ENCODE results near the gene PADI3.

The PADI3 gene

DNA sequence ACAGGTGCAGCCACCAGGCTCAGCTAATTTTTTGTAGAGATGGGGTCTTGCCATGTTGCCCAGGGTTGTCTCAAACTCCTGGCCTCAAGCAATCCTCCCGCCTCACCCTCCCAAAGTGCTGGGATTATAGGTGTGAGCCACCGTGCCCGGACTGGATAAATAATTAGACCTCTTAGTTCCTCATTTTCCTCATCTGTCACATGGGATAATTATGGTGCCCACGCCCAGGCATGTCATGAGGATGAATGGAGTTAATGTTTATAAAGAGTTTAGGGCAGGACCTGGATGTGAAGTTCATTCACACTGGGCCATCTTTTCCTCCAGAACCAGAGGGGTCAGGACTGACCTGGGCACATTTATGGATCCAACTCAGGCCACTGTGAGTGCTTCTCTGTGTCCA, 23.7 kb downstream of the PADI3 start:
- no peak for DNase-seq (ENCODE audit: low read depth in 2 of 2)

- DNase-seq (ENCODE audit: low read depth in 2 of 2), result no peak
These were observed 24.2 kb downstream of the PADI3 start for GRCh38 chr1:17273096-17273495.

GRCh38 chr1:17274186-17275170, 25.6 kb downstream of the PADI3 start:
- no peak for DNase-seq (ENCODE audit: low read depth in 2 of 2)

GRCh38 chr1:17276568-17276967, 27.7 kb downstream of the PADI3 start:
- DNase-seq (ENCODE audit: low read depth in 2 of 2), result no peak

- no peak for DNase-seq (ENCODE audit: low read depth in 2 of 2)
These were observed 28.7 kb downstream of the PADI3 start for GRCh38 chr1:17277511-17278159.

- DNase-seq (ENCODE audit: low read depth in 2 of 2), result no peak
These were observed 30.3 kb downstream of the PADI3 start for GRCh38 chr1:17278996-17279830.

DNA sequence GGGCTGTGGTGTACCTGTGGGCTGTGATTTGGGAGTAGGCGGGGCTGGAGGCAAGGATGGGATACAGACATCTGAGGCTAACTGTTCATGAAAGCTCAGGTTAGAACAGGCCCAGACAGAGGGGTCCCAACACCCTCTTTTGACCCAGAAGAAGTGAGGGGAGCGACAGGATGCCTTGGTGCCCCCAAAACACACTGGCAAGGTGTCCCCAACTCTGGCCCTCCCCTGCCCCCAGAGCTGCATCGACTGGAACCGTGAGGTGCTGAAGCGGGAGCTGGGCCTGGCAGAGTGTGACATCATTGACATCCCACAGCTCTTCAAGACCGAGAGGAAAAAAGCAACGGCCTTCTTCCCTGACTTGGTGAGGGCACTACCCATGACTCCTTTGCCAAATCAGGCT, 31.5 kb downstream of the PADI3 start:
- no peak for DNase-seq (ENCODE audit: low read depth in 2 of 2)

DNA sequence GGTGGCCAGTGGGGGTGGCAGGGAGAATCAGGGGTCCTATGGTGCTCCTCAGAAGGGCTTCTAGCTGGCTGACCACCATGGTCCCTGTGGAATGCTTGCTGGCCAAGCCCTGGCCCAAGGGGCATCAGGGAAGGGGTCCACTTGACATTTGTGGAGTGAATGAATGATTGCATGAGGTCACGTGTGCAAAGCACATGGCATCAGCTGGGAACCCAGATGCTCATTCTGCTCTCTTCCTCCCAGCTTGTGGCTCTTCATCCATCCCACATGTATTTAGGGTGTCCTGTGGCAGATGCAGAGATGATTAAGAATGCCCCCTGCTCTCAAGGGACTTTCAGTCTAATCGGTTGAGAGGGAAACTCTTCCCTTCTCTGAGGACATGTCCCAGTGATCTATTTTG, 32.0 kb downstream of the PADI3 start:
- no peak for DNase-seq (ENCODE audit: low read depth in 2 of 2)

DNA sequence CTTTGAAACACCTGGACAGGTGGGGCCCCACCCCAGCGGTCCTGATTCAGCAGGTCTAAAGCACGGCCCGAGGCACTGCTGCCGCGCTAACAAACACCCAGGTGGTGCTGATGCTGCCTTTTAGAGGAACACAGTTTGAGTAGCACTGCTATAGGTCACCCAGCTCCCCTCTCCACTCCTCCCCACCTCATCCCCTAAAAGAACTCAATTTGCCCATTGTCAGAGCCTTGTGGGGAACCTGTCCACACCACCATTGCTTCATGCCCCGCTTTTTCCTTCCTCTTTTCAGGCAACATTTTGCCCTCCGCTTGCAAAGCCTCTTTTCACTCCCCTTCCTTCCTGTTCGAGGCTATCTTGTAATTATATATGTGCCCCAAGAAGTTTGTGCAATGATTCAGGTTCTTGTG, 32.9 kb downstream of the PADI3 start:
- no peak for DNase-seq (ENCODE audit: low read depth in 2 of 2)

DNA sequence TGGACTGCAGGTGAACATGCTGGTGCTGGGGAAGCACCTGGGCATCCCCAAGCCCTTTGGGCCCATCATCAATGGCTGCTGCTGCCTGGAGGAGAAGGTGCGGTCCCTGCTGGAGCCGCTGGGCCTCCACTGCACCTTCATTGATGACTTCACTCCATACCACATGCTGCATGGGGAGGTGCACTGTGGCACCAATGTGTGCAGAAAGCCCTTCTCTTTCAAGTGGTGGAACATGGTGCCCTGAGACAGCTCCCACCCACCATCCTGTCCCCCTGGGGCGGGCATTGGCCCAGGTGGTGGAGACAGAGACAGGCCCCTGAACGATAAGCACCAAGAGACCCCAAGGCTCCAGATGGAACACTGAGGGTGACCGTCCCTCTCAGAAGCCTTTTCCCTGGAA, 33.9 kb downstream of the PADI3 start:
- no peak for DNase-seq (ENCODE audit: low read depth in 2 of 2)

DNA sequence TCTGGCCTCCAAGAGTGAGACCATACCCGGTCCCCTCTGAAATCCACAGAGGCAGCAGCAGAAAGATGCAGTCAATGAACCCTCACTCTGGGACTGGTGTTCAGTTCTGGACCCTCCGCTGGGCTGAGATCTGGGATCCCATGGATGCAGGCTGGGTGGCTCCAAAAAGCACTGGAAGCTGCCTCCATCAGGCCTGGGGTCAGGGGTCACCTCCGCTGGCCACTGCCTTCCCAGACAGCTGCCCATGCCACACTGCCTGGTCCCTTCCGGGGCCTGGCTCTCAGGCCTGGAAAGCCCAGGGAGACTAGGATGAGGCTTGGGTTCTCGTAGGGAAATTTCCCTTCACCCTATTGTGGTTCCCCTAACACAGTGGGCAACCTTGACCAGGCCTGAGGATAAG, 37.7 kb downstream of the PADI3 start:
- no peak for DNase-seq (ENCODE audit: low read depth in 2 of 2)

- DNase-seq (ENCODE audit: low read depth in 2 of 2), result no peak
These were observed 38.4 kb downstream of the PADI3 start for GRCh38 chr1:17287130-17287776.

DNA sequence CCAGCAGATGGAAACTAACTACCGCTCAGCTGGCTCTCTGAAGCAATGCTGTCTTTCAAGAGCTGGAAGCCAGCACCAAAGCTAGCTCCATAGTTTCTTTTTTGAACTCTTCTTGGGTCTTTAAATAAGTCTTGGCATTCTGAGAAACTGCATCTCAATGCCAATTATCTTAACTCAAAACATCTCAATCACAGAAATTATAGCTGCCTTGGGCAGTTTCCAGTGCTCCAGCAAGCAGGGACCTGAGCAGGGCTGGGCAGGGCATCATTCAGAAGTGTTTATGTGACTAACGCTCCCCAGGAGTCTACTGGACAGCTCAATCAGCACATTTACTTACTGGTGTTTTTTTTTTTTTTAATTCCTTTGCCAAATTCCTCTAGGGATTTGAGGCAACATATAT, 40.8 kb downstream of the PADI3 start:
- no peak for DNase-seq (ENCODE audit: low read depth in 2 of 2)

DNA sequence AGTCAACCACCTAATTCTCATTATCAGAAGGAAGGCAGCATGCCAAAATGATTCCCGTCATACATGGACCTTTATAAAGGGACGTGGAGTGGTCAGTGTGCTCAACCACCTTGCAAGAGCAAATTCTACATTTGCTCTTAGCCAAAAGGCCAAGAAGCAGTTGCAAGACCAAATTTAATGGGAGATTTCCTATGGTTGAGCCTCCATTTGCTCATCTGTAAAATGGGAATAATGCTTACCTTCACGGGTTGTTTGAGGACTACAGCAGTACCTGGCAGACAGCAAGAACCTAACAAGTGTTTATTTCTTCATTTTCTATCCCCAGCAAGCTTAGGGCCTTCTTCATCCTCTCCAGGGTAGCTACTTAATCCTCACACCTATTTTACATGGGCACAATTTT, 41.7 kb downstream of the PADI3 start:
- DNase-seq (ENCODE audit: low read depth in 2 of 2), result no peak

- DNase-seq (ENCODE audit: low read depth in 2 of 2), result no peak
These were observed 43.6 kb downstream of the PADI3 start for GRCh38 chr1:17292299-17293160.

DNA sequence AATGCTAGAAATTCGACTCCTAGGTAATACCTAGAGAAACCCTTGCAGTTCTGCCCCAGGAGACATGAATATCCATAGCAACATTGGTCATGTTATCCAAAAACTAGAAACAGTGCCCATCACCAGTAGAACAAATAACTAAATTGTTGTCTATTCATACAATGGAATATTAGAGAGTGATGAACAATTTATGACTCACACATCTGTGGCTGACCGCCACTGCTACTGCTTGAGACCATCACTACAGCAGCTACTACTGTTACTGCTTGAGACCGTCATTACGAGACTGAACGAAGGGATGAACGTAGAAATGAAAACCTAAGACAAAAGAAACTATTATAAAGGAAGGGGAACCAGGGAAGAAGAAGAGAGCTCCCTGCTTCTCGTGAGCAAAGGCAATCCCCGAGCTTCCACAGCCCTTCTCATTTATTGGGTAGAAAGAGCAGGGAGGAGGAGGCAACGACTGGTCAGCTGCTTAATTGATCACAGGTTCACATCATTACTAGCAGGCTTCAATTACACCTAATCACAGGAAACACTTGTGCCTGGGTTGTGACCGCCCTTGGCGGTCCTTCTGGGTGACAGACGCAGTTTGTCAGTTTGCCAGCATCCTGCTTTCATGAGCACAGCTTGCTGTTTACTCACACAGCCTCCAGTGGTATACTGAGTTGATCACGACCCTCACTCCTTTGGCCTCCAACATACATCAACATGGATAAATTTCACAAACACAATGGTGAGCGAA, 45.0 kb downstream of the PADI3 start:
- DNase-seq (ENCODE audit: low read depth in 2 of 2), result no peak

DNA sequence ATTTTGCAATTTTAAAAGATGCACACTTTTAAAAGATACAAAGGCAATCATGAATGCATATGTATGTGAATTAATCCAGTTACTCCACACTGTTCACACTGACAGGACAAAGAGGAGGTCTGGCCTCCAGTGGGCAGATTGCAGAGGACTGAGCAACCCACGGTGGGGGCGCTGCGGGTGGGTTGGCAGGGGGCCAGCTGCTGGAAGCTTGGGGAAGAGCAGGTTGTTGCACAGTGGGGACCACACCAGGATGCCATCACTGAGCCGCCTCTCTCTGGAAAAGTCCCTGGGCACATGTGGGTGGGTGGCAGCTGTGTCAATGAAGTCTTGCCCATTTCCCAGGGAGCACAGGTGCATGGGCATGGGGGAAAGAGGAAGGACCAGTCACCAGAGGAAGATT, 46.4 kb downstream of the PADI3 start:
- no peak for DNase-seq (ENCODE audit: low read depth in 2 of 2)

DNA sequence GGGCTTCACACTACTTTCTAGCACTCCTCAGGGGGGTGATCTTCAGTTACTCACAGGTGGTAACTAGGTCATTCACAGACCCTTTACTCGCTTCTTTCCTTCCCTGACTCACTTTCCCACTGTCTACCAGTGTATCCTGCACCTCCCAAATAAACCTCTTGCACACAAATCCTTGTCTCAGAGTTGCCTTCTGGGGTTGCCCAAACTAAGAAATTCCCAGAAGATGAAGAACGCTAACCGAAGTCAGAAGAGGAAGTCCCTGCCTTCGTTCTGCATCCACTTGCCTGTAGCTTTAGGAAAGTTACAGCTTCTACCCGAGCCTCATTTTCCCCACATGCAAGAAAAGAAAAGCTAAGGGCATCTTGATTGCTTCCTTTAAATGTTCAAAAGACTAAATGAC, 47.2 kb downstream of the PADI3 start:
- no peak for DNase-seq (ENCODE audit: low read depth in 2 of 2)

- DNase-seq (ENCODE audit: low read depth in 2 of 2), result no peak
These were observed 49.1 kb downstream of the PADI3 start for GRCh38 chr1:17297991-17298390.

DNA sequence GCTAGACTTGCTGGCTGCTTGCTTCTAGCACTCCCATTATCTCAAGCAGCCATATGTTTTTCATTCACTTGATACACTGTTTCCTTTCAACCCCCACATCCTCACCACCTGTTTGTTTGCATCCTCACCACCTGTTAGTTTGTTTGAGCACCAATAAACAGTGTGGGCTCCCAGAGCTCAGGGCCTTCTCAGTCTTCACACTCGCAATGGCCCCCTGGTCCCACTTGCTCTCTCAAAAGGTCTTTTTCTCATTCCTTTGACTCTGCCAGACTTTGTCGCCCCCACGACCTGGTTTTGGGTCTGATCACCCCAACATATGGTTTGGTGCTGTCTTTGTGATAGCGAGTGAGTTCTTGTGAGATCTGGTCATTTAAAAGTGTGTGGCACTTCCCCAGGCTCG, 52.9 kb downstream of the PADI3 start:
- no peak for DNase-seq (ENCODE audit: low read depth in 2 of 2)
